ENCODE data around the gene PHLDA2.

PHLDA2 gene

GRCh38 chr11:2917842-2918490, 11.3 kb downstream of the PHLDA2 start:
- no peak overlapping the region for H3K27ac ChIP-seq (ENCODE audit: low read depth, low read length)
- no peaks in the 10 kb centered on the region for H3K9me3 ChIP-seq (ENCODE audit: control insufficient read depth, insufficient read depth, low read length)
- H3F3A ChIP-seq (ENCODE audit: control insufficient read depth, insufficient read depth), result no peaks in the 10 kb centered on the region
- TF ChIP-seq EZH2phosphoT487 (IDR thresholded peaks at IDR 0.05; ENCODE audit: borderline replicate concordance, low read length), result no peak
- no peak for TF ChIP-seq CTCF (IDR thresholded peaks at IDR 0.05; ENCODE audit: low read depth, low read length, poor library complexity, severe bottlenecking)
- H3K4me2 ChIP-seq (ENCODE audit: low read length), result no peak overlapping the region
- H3K4me1 ChIP-seq (ENCODE audit: control insufficient read depth, low read length), result peaks cover 16% of the 10 kb centered on the region
- H3K36me3 ChIP-seq (ENCODE audit: control insufficient read depth, low read length), result no peaks in the 10 kb centered on the region
- H3K27me3 ChIP-seq (ENCODE audit: control insufficient read depth, low read length), result no peaks in the 10 kb centered on the region
- H4K20me1 ChIP-seq (ENCODE audit: control insufficient read depth, insufficient read depth, low read depth, low read length), result no peaks in the 10 kb centered on the region
- H3K9me2 ChIP-seq (replicated peaks; ENCODE audit: control insufficient read depth, low read length), result no peaks in the 10 kb centered on the region
- H3K4me3 ChIP-seq (ENCODE audit: low read length), result no peak overlapping the region
- H3K79me2 ChIP-seq (ENCODE audit: control insufficient read depth, low read length), result no peaks in the 10 kb centered on the region

GRCh38 chr11:2916892-2917645, 12.2 kb downstream of the PHLDA2 start:
- Histone ChIP-seq H3K9me3 (ENCODE audit: control insufficient read depth, insufficient read depth, low read length) (no peaks in the 10 kb centered on the region), H3F3A (ENCODE audit: control insufficient read depth, insufficient read depth) (no peaks in the 10 kb centered on the region), H3K79me2 (ENCODE audit: control insufficient read depth, low read length) (no peaks in the 10 kb centered on the region), H3K36me3 (ENCODE audit: control insufficient read depth, low read length) (no peaks in the 10 kb centered on the region), H3K27me3 (ENCODE audit: control insufficient read depth, low read length) (no peaks in the 10 kb centered on the region), H4K20me1 (ENCODE audit: control insufficient read depth, insufficient read depth, low read depth, low read length) (no peaks in the 10 kb centered on the region), H3K27ac (ENCODE audit: low read depth, low read length) (no peak overlapping the region), H3K4me3 (ENCODE audit: low read length) (no peak overlapping the region), H3K4me1 (ENCODE audit: control insufficient read depth, low read length) (peaks cover 16% of the 10 kb centered on the region), H3K9me2 (replicated peaks; ENCODE audit: control insufficient read depth, low read length) (no peaks in the 10 kb centered on the region), H3K4me2 (ENCODE audit: low read length) (no peak overlapping the region)
- TF ChIP-seq CTCF (IDR thresholded peaks at IDR 0.05; ENCODE audit: low read depth, low read length, poor library complexity, severe bottlenecking) (no peak), EZH2phosphoT487 (IDR thresholded peaks at IDR 0.05; ENCODE audit: borderline replicate concordance, low read length) (no peak)

- Histone ChIP-seq H3K27me3 (ENCODE audit: control insufficient read depth, low read length) (no peaks in the 10 kb centered on the region), H3K9me3 (ENCODE audit: control insufficient read depth, insufficient read depth, low read length) (no peaks in the 10 kb centered on the region), H3K9me2 (replicated peaks; ENCODE audit: control insufficient read depth, low read length) (no peaks in the 10 kb centered on the region), H3K36me3 (ENCODE audit: control insufficient read depth, low read length) (no peaks in the 10 kb centered on the region), H3K79me2 (ENCODE audit: control insufficient read depth, low read length) (no peaks in the 10 kb centered on the region), H3K4me3 (ENCODE audit: low read length) (no peak overlapping the region), H3K27ac (ENCODE audit: low read depth, low read length) (no peak overlapping the region), H3F3A (ENCODE audit: control insufficient read depth, insufficient read depth) (no peaks in the 10 kb centered on the region), H4K20me1 (ENCODE audit: control insufficient read depth, insufficient read depth, low read depth, low read length) (no peaks in the 10 kb centered on the region), H3K4me2 (ENCODE audit: low read length) (no peak overlapping the region), H3K4me1 (ENCODE audit: control insufficient read depth, low read length) (peaks cover 16% of the 10 kb centered on the region)
- TF ChIP-seq EZH2phosphoT487 (IDR thresholded peaks at IDR 0.05; ENCODE audit: borderline replicate concordance, low read length), result no peak
- TF ChIP-seq CTCF (IDR thresholded peaks at IDR 0.05; ENCODE audit: low read depth, low read length, poor library complexity, severe bottlenecking), result no peak
Observed at GRCh38 chr11:2916114-2916891, 12.9 kb downstream of the PHLDA2 start.

All from DOHH2 (cell line).